Vagina (tissue), 2 donors: Measurements from ENCODE around the gene GID4.

Source experiments
- CTCF ChIP-seq, 3 experiments: fragments of 450-650 bp in 2 of 3; fragments of 200-600 bp in 1 of 3; sonication (generic) in 1 of 3; IDR thresholded peaks; one replicate each; pipeline ENCODE4 v1.5.1; 2017 to 2019; ENCODE audit warnings: antibody characterized with exemption in 3 of 3, mild to moderate bottlenecking in 2 of 3, moderate library complexity in 2 of 3
- POLR2A ChIP-seq, 2 donors: fragments of 450-650 bp; IDR thresholded peaks; one replicate each; pipeline ENCODE4 v1.6.1; 2017; ENCODE audit warnings: antibody characterized with exemption in 2 of 2, mild to moderate bottlenecking in 2 of 2, moderate library complexity in 2 of 2
- POLR2AphosphoS5 ChIP-seq, 2 donors: sonication (generic); formaldehyde crosslinking; IDR thresholded peaks; one replicate each; pipeline ENCODE4 v1.9.0; 2017; ENCODE audit warnings: antibody characterized with exemption in 2 of 2, mild to moderate bottlenecking in 2 of 2, low read depth in 1 of 2; ENCODE audit not compliant: insufficient read depth in 1 of 2

DNA sequence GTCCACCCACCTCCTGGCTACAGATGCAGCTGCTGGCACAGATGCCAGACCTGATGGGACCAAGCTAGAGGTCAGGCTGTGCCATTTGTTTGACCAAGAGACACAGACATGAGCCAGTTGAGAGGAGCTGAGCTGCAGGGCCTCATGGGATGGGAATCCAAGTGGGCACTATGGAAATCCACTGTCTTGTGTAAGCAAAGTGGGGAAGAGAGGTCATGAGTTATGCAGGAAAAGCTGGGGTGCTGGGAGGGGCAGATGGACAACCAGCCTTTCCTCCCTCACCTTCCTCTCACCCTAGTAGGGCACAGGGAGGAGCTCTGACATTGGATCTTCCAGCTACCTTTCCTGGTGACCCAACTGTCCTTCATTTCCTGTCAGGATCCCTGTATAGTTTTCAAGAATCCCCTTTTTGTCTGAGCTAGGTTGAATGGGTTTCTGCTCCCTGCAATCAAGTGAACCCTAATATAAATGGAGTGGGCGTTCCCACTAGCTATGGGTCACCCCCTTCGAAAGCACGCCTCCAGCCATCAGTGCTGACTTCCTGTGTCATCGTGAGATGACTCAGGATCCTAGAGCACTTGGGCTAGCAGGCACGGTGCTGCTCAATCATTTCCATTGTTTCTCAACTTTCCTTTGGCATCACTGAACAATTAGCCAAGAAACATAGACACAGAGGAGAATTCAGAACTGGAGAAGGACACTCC is 13.8 kb upstream of the GID4 start:
- TF ChIP-seq CTCF (IDR thresholded peaks at IDR 0.05) (no peak), POLR2A (IDR thresholded peaks at IDR 0.05) (no peak), POLR2AphosphoS5 (IDR thresholded peaks at IDR 0.05; ENCODE audit: insufficient read depth in 1 of 2, low read depth in 1 of 2) (no peak)
